ENCODE data around the gene SERPINH1. TPM values are rescaled to one million over a fixed set of nuclear protein-coding genes. Genes with fewer than 3 reads are reported as not detected.

The SERPINH1 gene
- total and polyA plus RNA-seq, 2 of the 13 experiments (the other 11 are each of a cell fraction or from before 2014, with no cell fraction given) = 83.6 to 83.8 TPM

- no peak for TF ChIP-seq KIAA2018 (CRISPR knock-in tag; IDR thresholded peaks at IDR 0.05; ENCODE audit: borderline replicate concordance)
- no peak for TF ChIP-seq NR2F1 (CRISPR knock-in tag; IDR thresholded peaks at IDR 0.05)
- TF ChIP-seq EED (CRISPR knock-in tag; IDR thresholded peaks at IDR 0.05) = no peak
- no peak for TF ChIP-seq POGZ (CRISPR knock-in tag; IDR thresholded peaks at IDR 0.05)
- no peak for TF ChIP-seq ZNF484 (CRISPR knock-in tag; IDR thresholded peaks at IDR 0.05; ENCODE audit: borderline replicate concordance, low read depth)
- TF ChIP-seq SALL1 (CRISPR knock-in tag; IDR thresholded peaks at IDR 0.05) = no peak; the same call in 1 of the 2 replicates
- peak; percentile 48 for TF ChIP-seq CTCF (CRISPR knock-in tag; IDR thresholded peaks at IDR 0.05)
- no peak for TF ChIP-seq ZNF746 (CRISPR knock-in tag; IDR thresholded peaks at IDR 0.05)
- no peak for TF ChIP-seq BCL6 (CRISPR knock-in tag; IDR thresholded peaks at IDR 0.05)
- no peak for TF ChIP-seq ASH2L (IDR thresholded peaks at IDR 0.05; ENCODE audit: insufficient read length, low read depth, low read length)
- 0 out of 2 replicates have a peak, but pooled peaks have one; percentile 29 for TF ChIP-seq PHF20 (CRISPR knock-in tag; IDR thresholded peaks at IDR 0.05)
- no peak for TF ChIP-seq ZNF816 (CRISPR knock-in tag; IDR thresholded peaks at IDR 0.05; ENCODE audit: borderline replicate concordance)
- no peak for TF ChIP-seq NFE2L1 (CRISPR knock-in tag; IDR thresholded peaks at IDR 0.05; ENCODE audit: borderline replicate concordance)
- no peak for TF ChIP-seq ARID5B (CRISPR knock-in tag; IDR thresholded peaks at IDR 0.05)
- TF ChIP-seq PTBP1 (IDR thresholded peaks at IDR 0.05; ENCODE audit: low read depth, low read length, poor library complexity, severe bottlenecking) = no peak
Measured at GRCh38 chr11:75563978-75564552, 2.0 kb downstream of the SERPINH1 start (continued).

Data from HepG2 (cell line).